ENCODE results near the gene CFD. TPM values are rescaled to one million over a fixed set of nuclear protein-coding genes. Genes with fewer than 3 reads are reported as not detected.
A peak's percentile ranks its signal among the peaks of the same experiment; 100 is the strongest.

CFD gene
- total RNA-seq, 1 donor from 2014 or later, result not detected

GRCh38 chr19:858284-858683, 1.2 kb upstream of the CFD start:
- Mint-ChIP-seq H3K27me3 (ENCODE audit: insufficient read depth, low read depth) (peaks cover 30% of the 10 kb centered on the region), H3K4me1 (peaks cover 4% of the 10 kb centered on the region), H3K4me3 (peak overlapping the region; percentile 59), H3K36me3 (no peaks in the 10 kb centered on the region), H3K27ac (no peak overlapping the region), H3K9me3 (no peaks in the 10 kb centered on the region)
- H4K20me1 ChIP-seq (ENCODE audit: low read depth), result peaks cover 3% of the 10 kb centered on the region
- DNase-seq (ENCODE audit: low spot score), result no peak
- no peak overlapping the region for H2AFZ ChIP-seq (replicated peaks)
- TF ChIP-seq EZH2 (IDR thresholded peaks at IDR 0.05), result no peak
- TF ChIP-seq, protein P1, sequence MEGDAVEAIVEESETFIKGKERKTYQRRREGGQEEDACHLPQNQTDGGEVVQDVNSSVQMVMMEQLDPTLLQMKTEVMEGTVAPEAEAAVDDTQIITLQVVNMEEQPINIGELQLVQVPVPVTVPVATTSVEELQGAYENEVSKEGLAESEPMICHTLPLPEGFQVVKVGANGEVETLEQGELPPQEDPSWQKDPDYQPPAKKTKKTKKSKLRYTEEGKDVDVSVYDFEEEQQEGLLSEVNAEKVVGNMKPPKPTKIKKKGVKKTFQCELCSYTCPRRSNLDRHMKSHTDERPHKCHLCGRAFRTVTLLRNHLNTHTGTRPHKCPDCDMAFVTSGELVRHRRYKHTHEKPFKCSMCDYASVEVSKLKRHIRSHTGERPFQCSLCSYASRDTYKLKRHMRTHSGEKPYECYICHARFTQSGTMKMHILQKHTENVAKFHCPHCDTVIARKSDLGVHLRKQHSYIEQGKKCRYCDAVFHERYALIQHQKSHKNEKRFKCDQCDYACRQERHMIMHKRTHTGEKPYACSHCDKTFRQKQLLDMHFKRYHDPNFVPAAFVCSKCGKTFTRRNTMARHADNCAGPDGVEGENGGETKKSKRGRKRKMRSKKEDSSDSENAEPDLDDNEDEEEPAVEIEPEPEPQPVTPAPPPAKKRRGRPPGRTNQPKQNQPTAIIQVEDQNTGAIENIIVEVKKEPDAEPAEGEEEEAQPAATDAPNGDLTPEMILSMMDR (IDR thresholded peaks at IDR 0.05), result no peak
- no peak for TF ChIP-seq EZH2phosphoT487 (IDR thresholded peaks at IDR 0.05)
- H3K36me3 ChIP-seq, result no peaks in the 10 kb centered on the region
- peaks cover 14% of the 10 kb centered on the region for H3F3A ChIP-seq (ENCODE audit: low read depth)
- no peak overlapping the region for H3K27ac ChIP-seq
- no peaks in the 10 kb centered on the region for H3K4me1 ChIP-seq
- no peak overlapping the region for H3K4me3 ChIP-seq
- peaks cover 58% of the 10 kb centered on the region for H3K27me3 ChIP-seq
- H3K9me3 ChIP-seq (ENCODE audit: low read depth), result no peaks in the 10 kb centered on the region
- no peak overlapping the region for H3K9ac ChIP-seq
- H3K4me2 ChIP-seq, result no peak overlapping the region
- H3K79me2 ChIP-seq (ENCODE audit: low read depth), result no peaks in the 10 kb centered on the region

DNA sequence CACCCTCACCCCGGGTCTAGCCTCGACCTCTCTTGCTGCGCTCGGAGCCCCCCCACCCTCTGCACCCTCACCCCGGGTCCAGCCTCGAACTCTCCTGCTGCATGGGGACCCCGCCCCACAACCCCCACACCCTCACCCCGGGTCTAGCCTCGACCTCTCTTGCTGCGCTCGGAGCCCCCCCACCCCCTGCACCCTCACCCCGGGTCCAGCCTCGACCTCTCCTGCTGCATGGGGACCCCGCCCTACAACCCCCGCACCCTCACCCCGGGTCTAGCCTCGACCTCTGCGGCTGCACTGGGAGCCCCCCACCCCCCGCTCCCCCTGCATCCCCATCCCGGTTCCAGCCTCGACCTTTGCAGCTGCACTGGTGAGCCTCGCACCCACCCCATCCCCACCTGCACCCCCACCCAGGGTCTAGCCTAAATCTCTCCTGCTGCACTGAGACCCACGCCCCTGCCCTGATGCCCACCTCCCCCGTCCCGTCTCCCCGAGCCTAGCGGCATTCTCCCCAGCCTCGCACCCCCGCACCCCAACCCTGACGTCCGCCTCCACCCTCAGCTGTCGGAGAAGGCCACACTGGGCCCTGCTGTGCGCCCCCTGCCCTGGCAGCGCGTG, 1.8 kb downstream of the CFD start:
- Mint-ChIP-seq H3K27me3 (ENCODE audit: insufficient read depth, low read depth) (peaks cover 38% of the 10 kb centered on the region), H3K36me3 (peaks cover 3% of the 10 kb centered on the region), H3K4me1 (peaks cover 7% of the 10 kb centered on the region), H3K27ac (no peak overlapping the region), H3K9me3 (no peaks in the 10 kb centered on the region), H3K4me3 (no peak overlapping the region)
- Histone ChIP-seq H3F3A (ENCODE audit: low read depth) (peaks cover 30% of the 10 kb centered on the region), H3K4me2 (peak overlapping the region; percentile 49), H3K27ac (no peak overlapping the region), H3K79me2 (ENCODE audit: low read depth) (no peaks in the 10 kb centered on the region), H3K27me3 (peaks cover 61% of the 10 kb centered on the region), H3K9ac (no peak overlapping the region), H3K4me1 (no peaks in the 10 kb centered on the region), H2AFZ (replicated peaks) (no peak overlapping the region), H3K36me3 (no peaks in the 10 kb centered on the region), H3K4me3 (peak overlapping the region; percentile 14), H4K20me1 (ENCODE audit: low read depth) (peaks cover 12% of the 10 kb centered on the region), H3K9me3 (ENCODE audit: low read depth) (no peaks in the 10 kb centered on the region)
- no peak for DNase-seq (ENCODE audit: low spot score)
- TF ChIP-seq, protein P1 (IDR thresholded peaks at IDR 0.05), result no peak
- TF ChIP-seq EZH2 (IDR thresholded peaks at IDR 0.05), result no peak
- no peak for TF ChIP-seq EZH2phosphoT487 (IDR thresholded peaks at IDR 0.05)

- peaks cover 61% of the 10 kb centered on the region for H3K27me3 ChIP-seq
- peaks cover 38% of the 10 kb centered on the region for H3K27me3 Mint-ChIP-seq (ENCODE audit: insufficient read depth, low read depth)
Observed at GRCh38 chr19:861756-862580, 2.5 kb downstream of the CFD start.

More at GRCh38 chr19:861756-862580, 2.5 kb downstream of the CFD start:
- no peak overlapping the region for H3K27ac ChIP-seq
- peak overlapping the region; percentile 68 for H3K4me3 Mint-ChIP-seq
- no peak overlapping the region for H3K9ac ChIP-seq
- H4K20me1 ChIP-seq (ENCODE audit: low read depth), result peaks cover 14% of the 10 kb centered on the region
- no peak overlapping the region for H2AFZ ChIP-seq (replicated peaks)
- no peaks in the 10 kb centered on the region for H3K4me1 ChIP-seq
- TF ChIP-seq EZH2 (IDR thresholded peaks at IDR 0.05), result no peak
- TF ChIP-seq, protein P1 (IDR thresholded peaks at IDR 0.05), result peak; percentile 47
- DNase-seq (ENCODE audit: low spot score), result peak; percentile 88
- no peak overlapping the region for H3K27ac Mint-ChIP-seq
- no peaks in the 10 kb centered on the region for H3K9me3 ChIP-seq (ENCODE audit: low read depth)
- peaks cover 30% of the 10 kb centered on the region for H3F3A ChIP-seq (ENCODE audit: low read depth)
- H3K9me3 Mint-ChIP-seq, result no peaks in the 10 kb centered on the region
- H3K4me2 ChIP-seq, result peak overlapping the region; percentile 49
- H3K4me3 ChIP-seq, result peak overlapping the region; percentile 14
- H3K36me3 ChIP-seq, result no peaks in the 10 kb centered on the region
- peaks cover 3% of the 10 kb centered on the region for H3K36me3 Mint-ChIP-seq
- no peaks in the 10 kb centered on the region for H3K79me2 ChIP-seq (ENCODE audit: low read depth)
- peaks cover 7% of the 10 kb centered on the region for H3K4me1 Mint-ChIP-seq
